ENCODE measurements around the gene RP9.

DNA sequence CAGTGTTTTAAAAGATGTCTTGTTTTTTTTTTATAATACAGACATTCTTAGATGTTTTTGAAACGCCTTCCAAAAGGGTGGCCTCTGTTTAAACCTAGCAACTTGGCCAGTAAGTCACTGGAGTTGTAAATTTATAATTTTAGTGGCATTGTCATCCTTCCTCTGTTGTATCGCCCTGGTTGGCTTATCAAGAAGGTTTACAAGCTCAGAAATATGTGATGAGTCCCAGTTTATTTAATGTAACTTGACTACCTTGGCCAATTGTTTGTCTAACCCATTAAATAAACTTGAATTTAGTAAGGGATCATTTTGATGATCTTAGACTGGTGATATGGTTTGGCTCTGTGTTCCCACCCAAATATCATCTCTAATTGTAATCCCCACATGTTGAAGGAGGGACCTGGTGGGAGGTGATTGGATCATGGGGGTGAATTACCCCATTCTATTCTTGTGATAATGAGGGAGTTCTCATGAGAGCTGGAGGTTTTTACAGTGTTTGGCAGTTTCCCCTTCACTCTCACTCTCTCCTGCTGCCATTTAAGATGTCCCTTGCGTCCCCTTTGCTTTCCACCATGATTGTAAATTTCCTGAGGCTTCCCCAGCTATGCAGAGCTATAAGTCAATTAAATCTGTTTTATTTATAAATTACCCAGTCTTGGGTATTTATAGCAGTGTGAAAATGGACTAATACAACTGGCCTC, 33.2 kb downstream of the RP9 start:
- TF ChIP-seq, protein P1, sequence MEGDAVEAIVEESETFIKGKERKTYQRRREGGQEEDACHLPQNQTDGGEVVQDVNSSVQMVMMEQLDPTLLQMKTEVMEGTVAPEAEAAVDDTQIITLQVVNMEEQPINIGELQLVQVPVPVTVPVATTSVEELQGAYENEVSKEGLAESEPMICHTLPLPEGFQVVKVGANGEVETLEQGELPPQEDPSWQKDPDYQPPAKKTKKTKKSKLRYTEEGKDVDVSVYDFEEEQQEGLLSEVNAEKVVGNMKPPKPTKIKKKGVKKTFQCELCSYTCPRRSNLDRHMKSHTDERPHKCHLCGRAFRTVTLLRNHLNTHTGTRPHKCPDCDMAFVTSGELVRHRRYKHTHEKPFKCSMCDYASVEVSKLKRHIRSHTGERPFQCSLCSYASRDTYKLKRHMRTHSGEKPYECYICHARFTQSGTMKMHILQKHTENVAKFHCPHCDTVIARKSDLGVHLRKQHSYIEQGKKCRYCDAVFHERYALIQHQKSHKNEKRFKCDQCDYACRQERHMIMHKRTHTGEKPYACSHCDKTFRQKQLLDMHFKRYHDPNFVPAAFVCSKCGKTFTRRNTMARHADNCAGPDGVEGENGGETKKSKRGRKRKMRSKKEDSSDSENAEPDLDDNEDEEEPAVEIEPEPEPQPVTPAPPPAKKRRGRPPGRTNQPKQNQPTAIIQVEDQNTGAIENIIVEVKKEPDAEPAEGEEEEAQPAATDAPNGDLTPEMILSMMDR (IDR thresholded peaks at IDR 0.05): no peak
- no peak for TF ChIP-seq POLR2A (IDR thresholded peaks at IDR 0.05)

Data from heart left ventricle (tissue), 13 donors.